Measurements from ENCODE around the gene PLPPR5. TPM values are rescaled to one million over a fixed set of nuclear protein-coding genes. Genes with fewer than 3 reads are reported as not detected.

PLPPR5 gene
- polyA plus RNA-seq, 1 donor (not counting 4 experiments of a cell fraction or from before 2014, with no cell fraction given): 0.93 TPM

GRCh38 chr1:98929437-98929836, 75.2 kb downstream of the PLPPR5 start:
- Histone ChIP-seq H3K79me2 (ENCODE audit: control insufficient read depth, insufficient read depth, low read length) (no peaks in the 10 kb centered on the region), H3K9ac (ENCODE audit: control insufficient read depth, extremely low read depth, insufficient read depth, low read length) (no peak overlapping the region), H3K4me3 (ENCODE audit: control insufficient read depth in 2 of 3, extremely low read depth in 1 of 3, insufficient read depth in 2 of 3, low read depth in 1 of 3, low read length in 3 of 3) (no peak overlapping the region), H3K27ac (ENCODE audit: control insufficient read depth, insufficient read depth, low read length) (no peak overlapping the region), H2AFZ (ENCODE audit: control insufficient read depth, low read length) (no peak overlapping the region), H3K9me3 (ENCODE audit: control insufficient read depth, low read depth, low read length) (no peaks in the 10 kb centered on the region), H3K9me1 (ENCODE audit: control insufficient read depth, extremely low read depth, insufficient read depth, low read length) (no peaks in the 10 kb centered on the region), H3K4me1 (ENCODE audit: control insufficient read depth, extremely low read depth, insufficient read depth, low read length) (no peaks in the 10 kb centered on the region), H3K4me2 (ENCODE audit: control insufficient read depth, extremely low read depth, insufficient read depth, low read depth, low read length) (no peak overlapping the region), H4K20me1 (ENCODE audit: control insufficient read depth, extremely low read depth, insufficient read depth, low read length) (no peaks in the 10 kb centered on the region), H3K36me3 (ENCODE audit: control insufficient read depth in 2 of 2, extremely low read depth in 1 of 2, insufficient read depth in 2 of 2, low read length in 2 of 2) (no peaks in the 10 kb centered on the region), H3K27me3 (ENCODE audit: control insufficient read depth, extremely low read depth, insufficient read depth, low read length) (no peaks in the 10 kb centered on the region)
- no peak for TF ChIP-seq EZH2 (IDR thresholded peaks at IDR 0.05; ENCODE audit: low read length)
- TF ChIP-seq, protein P1, sequence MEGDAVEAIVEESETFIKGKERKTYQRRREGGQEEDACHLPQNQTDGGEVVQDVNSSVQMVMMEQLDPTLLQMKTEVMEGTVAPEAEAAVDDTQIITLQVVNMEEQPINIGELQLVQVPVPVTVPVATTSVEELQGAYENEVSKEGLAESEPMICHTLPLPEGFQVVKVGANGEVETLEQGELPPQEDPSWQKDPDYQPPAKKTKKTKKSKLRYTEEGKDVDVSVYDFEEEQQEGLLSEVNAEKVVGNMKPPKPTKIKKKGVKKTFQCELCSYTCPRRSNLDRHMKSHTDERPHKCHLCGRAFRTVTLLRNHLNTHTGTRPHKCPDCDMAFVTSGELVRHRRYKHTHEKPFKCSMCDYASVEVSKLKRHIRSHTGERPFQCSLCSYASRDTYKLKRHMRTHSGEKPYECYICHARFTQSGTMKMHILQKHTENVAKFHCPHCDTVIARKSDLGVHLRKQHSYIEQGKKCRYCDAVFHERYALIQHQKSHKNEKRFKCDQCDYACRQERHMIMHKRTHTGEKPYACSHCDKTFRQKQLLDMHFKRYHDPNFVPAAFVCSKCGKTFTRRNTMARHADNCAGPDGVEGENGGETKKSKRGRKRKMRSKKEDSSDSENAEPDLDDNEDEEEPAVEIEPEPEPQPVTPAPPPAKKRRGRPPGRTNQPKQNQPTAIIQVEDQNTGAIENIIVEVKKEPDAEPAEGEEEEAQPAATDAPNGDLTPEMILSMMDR (optimal IDR thresholded peaks at IDR 0.05 in 1 of 3, IDR thresholded peaks at IDR 0.05 in 1 of 3, conservative IDR thresholded peaks at IDR 0.05 in 1 of 3; ENCODE audit: extremely low read depth in 1 of 3, insufficient read depth in 2 of 3, low read length in 3 of 3): no peak
- dilution Hi-C loops (cut with MboI; ENCODE audit: extremely low pct_ligation_motif_present, low sequenced_read_pairs): no loop called here
- DNase-seq (ENCODE audit: low read depth, low spot score): no peak
- FAIRE-seq: no peak

DNA sequence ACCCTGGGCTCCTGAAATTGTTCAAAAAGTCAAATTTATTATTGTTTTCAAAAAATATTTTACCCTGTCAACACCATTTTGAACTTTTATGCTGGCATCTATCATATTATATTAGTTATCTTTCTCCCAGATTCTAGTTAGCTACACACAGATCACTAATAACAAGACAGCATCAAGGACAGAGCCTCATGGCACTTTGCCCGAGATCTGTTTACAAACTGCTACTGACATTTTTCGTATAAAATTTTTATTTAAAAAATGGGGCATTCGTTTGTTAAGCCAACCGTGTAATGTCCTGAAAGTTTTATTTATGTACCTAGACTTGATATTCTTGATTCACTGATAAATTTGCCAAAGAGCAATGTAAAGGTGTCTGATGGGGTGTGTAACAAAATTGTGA, 78.1 kb downstream of the PLPPR5 start:
- Histone ChIP-seq H3K9ac (ENCODE audit: control insufficient read depth, extremely low read depth, insufficient read depth, low read length) (no peak overlapping the region), H3K4me3 (ENCODE audit: control insufficient read depth in 2 of 3, extremely low read depth in 1 of 3, insufficient read depth in 2 of 3, low read depth in 1 of 3, low read length in 3 of 3) (no peak overlapping the region), H3K4me1 (ENCODE audit: control insufficient read depth, extremely low read depth, insufficient read depth, low read length) (no peaks in the 10 kb centered on the region), H3K79me2 (ENCODE audit: control insufficient read depth, insufficient read depth, low read length) (no peaks in the 10 kb centered on the region), H3K27me3 (ENCODE audit: control insufficient read depth, extremely low read depth, insufficient read depth, low read length) (no peaks in the 10 kb centered on the region), H3K27ac (ENCODE audit: control insufficient read depth, insufficient read depth, low read length) (no peak overlapping the region), H3K36me3 (ENCODE audit: control insufficient read depth in 2 of 2, extremely low read depth in 1 of 2, insufficient read depth in 2 of 2, low read length in 2 of 2) (no peaks in the 10 kb centered on the region), H3K9me3 (ENCODE audit: control insufficient read depth, low read depth, low read length) (no peaks in the 10 kb centered on the region), H2AFZ (ENCODE audit: control insufficient read depth, low read length) (no peak overlapping the region), H3K4me2 (ENCODE audit: control insufficient read depth, extremely low read depth, insufficient read depth, low read depth, low read length) (no peak overlapping the region), H3K9me1 (ENCODE audit: control insufficient read depth, extremely low read depth, insufficient read depth, low read length) (no peaks in the 10 kb centered on the region), H4K20me1 (ENCODE audit: control insufficient read depth, extremely low read depth, insufficient read depth, low read length) (no peaks in the 10 kb centered on the region)
- TF ChIP-seq, protein P1 (optimal IDR thresholded peaks at IDR 0.05 in 1 of 3, IDR thresholded peaks at IDR 0.05 in 1 of 3, conservative IDR thresholded peaks at IDR 0.05 in 1 of 3; ENCODE audit: extremely low read depth in 1 of 3, insufficient read depth in 2 of 3, low read length in 3 of 3): no peak
- TF ChIP-seq EZH2 (IDR thresholded peaks at IDR 0.05; ENCODE audit: low read length): no peak
- FAIRE-seq: no peak
- no peak for DNase-seq (ENCODE audit: low read depth, low spot score)
- dilution Hi-C loops (cut with MboI; ENCODE audit: extremely low pct_ligation_motif_present, low sequenced_read_pairs): no loop called here
